HG02678 (cell line): ENCODE results near the gene MAP1LC3B.

Source experiments
- ATAC-seq: cut with Tn5 transposase; IDR thresholded peaks from one replicate; pipeline ENCODE4 v1.9.1; 2021; ENCODE audit warnings: mild to moderate bottlenecking, moderate library complexity; ENCODE audit not compliant: unreplicated experiment

The MAP1LC3B gene

GRCh38 chr16:87425941-87426340 lies 33.8 kb downstream of the MAP1LC3B start:
- ATAC-seq: no peak

GRCh38 chr16:87426423-87427215 lies 34.5 kb downstream of the MAP1LC3B start:
- ATAC-seq: no peak

GRCh38 chr16:87431926-87432325 lies 39.8 kb downstream of the MAP1LC3B start:
- ATAC-seq: no peak

GRCh38 chr16:87432330-87432915 lies 40.3 kb downstream of the MAP1LC3B start:
- no peak for ATAC-seq

GRCh38 chr16:87434146-87434667 lies 42.1 kb downstream of the MAP1LC3B start:
- ATAC-seq: no peak

- no peak for ATAC-seq
These were observed 43.5 kb downstream of the MAP1LC3B start for GRCh38 chr16:87435372-87436224.

GRCh38 chr16:87436225-87437172 lies 44.4 kb downstream of the MAP1LC3B start:
- ATAC-seq: no peak

GRCh38 chr16:87437327-87437726 lies 45.2 kb downstream of the MAP1LC3B start:
- no peak for ATAC-seq

- ATAC-seq: no peak
These were observed 45.9 kb downstream of the MAP1LC3B start for GRCh38 chr16:87437911-87438610.

- ATAC-seq: no peak
These were observed 46.5 kb downstream of the MAP1LC3B start for GRCh38 chr16:87438611-87438985.

- ATAC-seq: no peak
These were observed 47.8 kb downstream of the MAP1LC3B start for GRCh38 chr16:87439926-87440325.

- ATAC-seq: no peak
These were observed 49.9 kb downstream of the MAP1LC3B start for GRCh38 chr16:87441886-87442580.

GRCh38 chr16:87442581-87442966 lies 50.4 kb downstream of the MAP1LC3B start:
- ATAC-seq: no peak

- no peak for ATAC-seq
These were observed 50.9 kb downstream of the MAP1LC3B start for GRCh38 chr16:87443016-87443415.

- ATAC-seq: no peak
These were observed 51.8 kb downstream of the MAP1LC3B start for GRCh38 chr16:87443964-87444363.

- ATAC-seq: no peak
These were observed 53.4 kb downstream of the MAP1LC3B start for GRCh38 chr16:87445486-87445885.

GRCh38 chr16:87446479-87446878 lies 54.3 kb downstream of the MAP1LC3B start:
- no peak for ATAC-seq

GRCh38 chr16:87447323-87447722 lies 55.2 kb downstream of the MAP1LC3B start:
- ATAC-seq: no peak

GRCh38 chr16:87448866-87449265 lies 56.7 kb downstream of the MAP1LC3B start:
- ATAC-seq: no peak
